ENCODE results near the gene RYR1. TPM values are rescaled to one million over a fixed set of nuclear protein-coding genes. Genes with fewer than 3 reads are reported as not detected.

The RYR1 gene
- polyA plus RNA-seq, 3 donors: 0.76 to 2.1 (median 2.1) TPM

GRCh38 chr19:38538793-38539528, 105.5 kb downstream of the RYR1 start:
- no peak overlapping the region for H3K27ac ChIP-seq (ENCODE audit: low read depth in 1 of 2, low read length in 2 of 2)
- peaks cover 0 to 5% of the 10 kb centered on the region in 2 donors for H3K27me3 ChIP-seq (ENCODE audit: control insufficient read depth in 2 of 2, insufficient read depth in 2 of 2, low read length in 2 of 2)

DNA sequence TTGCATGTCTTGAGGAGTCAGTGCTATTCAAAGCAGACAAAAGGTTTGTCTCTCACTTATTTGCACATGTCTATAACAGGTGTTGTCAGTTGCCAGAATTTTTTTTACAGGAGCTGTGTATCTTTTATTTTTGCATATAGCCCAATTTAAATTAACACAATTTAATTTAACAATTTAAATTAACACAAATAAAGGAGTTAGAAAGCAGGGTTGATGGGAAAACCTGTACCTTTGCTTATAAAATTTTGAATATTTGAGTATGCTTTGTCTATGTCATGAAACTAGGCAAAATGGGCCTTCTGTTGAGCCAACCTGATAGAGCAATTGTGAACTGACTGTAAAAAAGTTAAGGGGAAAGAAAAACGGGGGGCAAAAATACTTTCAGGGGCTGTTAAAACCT, 106.3 kb downstream of the RYR1 start:
- Histone ChIP-seq H3K4me3 (replicated peaks in 1 of 3; ENCODE audit: low read depth in 2 of 3, low read length in 3 of 3) (no peak overlapping the region), H2AFZ (ENCODE audit: insufficient read depth, low read depth, low read length, poor library complexity, severe bottlenecking) (no peak overlapping the region), H3K9ac (ENCODE audit: insufficient read depth, low read length, poor library complexity, severe bottlenecking) (no peak overlapping the region), H3K27ac (ENCODE audit: low read depth in 1 of 2, low read length in 2 of 2) (no peak overlapping the region), H3K79me2 (ENCODE audit: insufficient read depth, low read length) (no peaks in the 10 kb centered on the region), H4K20me1 (ENCODE audit: insufficient read depth, low read length) (no peaks in the 10 kb centered on the region), H3K4me2 (replicated peaks; ENCODE audit: extremely low read depth, low read length, poor library complexity, severe bottlenecking) (no peak overlapping the region), H3K36me3 (replicated peaks in 1 of 2; ENCODE audit: control insufficient read depth in 1 of 2, insufficient read depth in 2 of 2, low read length in 2 of 2) (no peaks in the 10 kb centered on the region), H3K4me1 (ENCODE audit: control insufficient read depth in 1 of 2, insufficient read depth in 2 of 2, low read length in 2 of 2) (peaks cover 10 to 23% of the 10 kb centered on the region in 2 donors), H3K27me3 (ENCODE audit: control insufficient read depth in 2 of 2, insufficient read depth in 2 of 2, low read length in 2 of 2) (peaks cover 0 to 5% of the 10 kb centered on the region in 2 donors), H3K9me3 (replicated peaks in 1 of 2; ENCODE audit: control insufficient read depth in 1 of 2, insufficient read depth in 1 of 2, low read length in 2 of 2) (peaks cover 10 to 16% of the 10 kb centered on the region in 2 donors)
- 67% methylated on average over 1 of the region's 1 CpG for WGBS (ENCODE audit: insufficient coverage)
- TF ChIP-seq, protein P1, sequence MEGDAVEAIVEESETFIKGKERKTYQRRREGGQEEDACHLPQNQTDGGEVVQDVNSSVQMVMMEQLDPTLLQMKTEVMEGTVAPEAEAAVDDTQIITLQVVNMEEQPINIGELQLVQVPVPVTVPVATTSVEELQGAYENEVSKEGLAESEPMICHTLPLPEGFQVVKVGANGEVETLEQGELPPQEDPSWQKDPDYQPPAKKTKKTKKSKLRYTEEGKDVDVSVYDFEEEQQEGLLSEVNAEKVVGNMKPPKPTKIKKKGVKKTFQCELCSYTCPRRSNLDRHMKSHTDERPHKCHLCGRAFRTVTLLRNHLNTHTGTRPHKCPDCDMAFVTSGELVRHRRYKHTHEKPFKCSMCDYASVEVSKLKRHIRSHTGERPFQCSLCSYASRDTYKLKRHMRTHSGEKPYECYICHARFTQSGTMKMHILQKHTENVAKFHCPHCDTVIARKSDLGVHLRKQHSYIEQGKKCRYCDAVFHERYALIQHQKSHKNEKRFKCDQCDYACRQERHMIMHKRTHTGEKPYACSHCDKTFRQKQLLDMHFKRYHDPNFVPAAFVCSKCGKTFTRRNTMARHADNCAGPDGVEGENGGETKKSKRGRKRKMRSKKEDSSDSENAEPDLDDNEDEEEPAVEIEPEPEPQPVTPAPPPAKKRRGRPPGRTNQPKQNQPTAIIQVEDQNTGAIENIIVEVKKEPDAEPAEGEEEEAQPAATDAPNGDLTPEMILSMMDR (IDR thresholded peaks at IDR 0.05): no peak
- H3K4me1 Mint-ChIP-seq: peaks cover 18% of the 10 kb centered on the region
- peaks cover 3 to 17% (median 4%) of the 10 kb centered on the region in 3 donors for H3K27me3 Mint-ChIP-seq (ENCODE audit: low read depth in 3 of 3)
- H3K4me3 Mint-ChIP-seq: no peak overlapping the region
- H3K9me3 Mint-ChIP-seq: peaks cover 9 to 16% (median 13%) of the 10 kb centered on the region in 7 donors
- H3K27ac Mint-ChIP-seq: no peak overlapping the region
- H3K36me3 Mint-ChIP-seq: no peaks in the 10 kb centered on the region
- DNase-seq: no peak
- intact Hi-C loops (cut with micrococcal nuclease): loop anchor here in 1 of 2 donors (10.0 kb wide), 1 partner anchor 95 kb away; no protein-coding TSS in a partner anchor

More at GRCh38 chr19:38538793-38539528, 105.5 kb downstream of the RYR1 start:
- intact Hi-C loops (cut with micrococcal nuclease): no loop called here
- no peak overlapping the region for H3K4me3 ChIP-seq (replicated peaks in 1 of 3; ENCODE audit: low read depth in 2 of 3, low read length in 3 of 3)
- peaks cover 5 to 21% (median 8%) of the 10 kb centered on the region in 3 donors for H3K27me3 Mint-ChIP-seq (ENCODE audit: low read depth in 3 of 3)
- peaks cover 10 to 21% of the 10 kb centered on the region in 2 donors for H3K9me3 ChIP-seq (replicated peaks in 1 of 2; ENCODE audit: control insufficient read depth in 1 of 2, insufficient read depth in 1 of 2, low read length in 2 of 2)
- no peak for DNase-seq
- WGBS (ENCODE audit: insufficient coverage): no CpG with 5 or more reads among the region's 6 CpGs
- TF ChIP-seq, protein P1 (IDR thresholded peaks at IDR 0.05): no peak
- H3K9ac ChIP-seq (ENCODE audit: insufficient read depth, low read length, poor library complexity, severe bottlenecking): no peak overlapping the region
- no peaks in the 10 kb centered on the region for H4K20me1 ChIP-seq (ENCODE audit: insufficient read depth, low read length)
- no peaks in the 10 kb centered on the region for H3K36me3 Mint-ChIP-seq
- H3K27ac Mint-ChIP-seq: peak overlapping the region in 2 of 7 donors; percentile 8 to 12
- H3K79me2 ChIP-seq (ENCODE audit: insufficient read depth, low read length): no peaks in the 10 kb centered on the region
- no peak overlapping the region for H3K4me2 ChIP-seq (replicated peaks; ENCODE audit: extremely low read depth, low read length, poor library complexity, severe bottlenecking)
- peaks cover 10 to 21% (median 18%) of the 10 kb centered on the region in 7 donors for H3K9me3 Mint-ChIP-seq
- H3K4me3 Mint-ChIP-seq: peak overlapping the region in 1 of 2 donors; percentile 7
- H2AFZ ChIP-seq (ENCODE audit: insufficient read depth, low read depth, low read length, poor library complexity, severe bottlenecking): no peak overlapping the region
- H3K4me1 Mint-ChIP-seq: peaks cover 10% of the 10 kb centered on the region
- H3K36me3 ChIP-seq (replicated peaks in 1 of 2; ENCODE audit: control insufficient read depth in 1 of 2, insufficient read depth in 2 of 2, low read length in 2 of 2): no peaks in the 10 kb centered on the region
- peaks cover 2 to 15% of the 10 kb centered on the region in 2 donors for H3K4me1 ChIP-seq (ENCODE audit: control insufficient read depth in 1 of 2, insufficient read depth in 2 of 2, low read length in 2 of 2)
